ENCODE results near the gene POU2F2. TPM values are rescaled to one million over a fixed set of nuclear protein-coding genes. Genes with fewer than 3 reads are reported as not detected.

Gene POU2F2
- polyA plus RNA-seq, 1 of the 3 experiments (the other 2 are of a cell fraction): 0.49 TPM

DNA sequence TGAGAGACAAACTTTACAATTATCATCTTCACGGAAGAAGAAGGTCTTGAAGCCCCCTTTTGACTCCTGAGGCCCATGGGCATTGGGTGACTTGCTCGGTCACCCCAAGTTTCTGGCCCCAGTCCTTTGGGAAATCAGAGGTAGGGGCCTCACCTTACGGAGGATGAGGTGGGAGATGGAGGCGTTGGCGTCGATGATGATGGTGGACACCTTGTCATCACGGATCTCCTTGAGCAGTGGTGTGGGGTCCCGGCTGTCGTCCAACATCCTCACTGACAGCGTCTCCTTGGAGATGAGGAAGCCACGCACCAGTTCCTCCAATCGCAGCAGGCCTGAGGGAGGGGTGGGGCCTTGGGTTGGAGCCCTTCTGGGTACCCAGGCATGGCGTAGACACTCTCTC, 73.0 kb downstream of the POU2F2 start:
- DNase-seq: no peak
- CTCF ChIA-PET: interaction anchor here (1.1 kb wide), 1 partner anchor 24 kb away, joined by 3 read pairs; no protein-coding TSS in a partner anchor
- Histone ChIP-seq H3K9ac (no peak overlapping the region), H3K79me2 (ENCODE audit: insufficient read depth) (no peaks in the 10 kb centered on the region), H3K36me3 (replicated peaks in 1 of 2; ENCODE audit: control insufficient read depth in 1 of 2, insufficient read depth in 2 of 2, low read length in 1 of 2) (no peaks in the 10 kb centered on the region), H3K4me1 (ENCODE audit: control insufficient read depth in 1 of 2, insufficient read depth in 2 of 2, low read depth in 1 of 2, low read length in 1 of 2) (no peaks in the 10 kb centered on the region; a peak in 1 of 4 replicates), H3K9me3 (no peaks in the 10 kb centered on the region), H4K20me1 (ENCODE audit: insufficient read depth) (no peaks in the 10 kb centered on the region), H2AFZ (ENCODE audit: low read depth) (no peak overlapping the region), H3K4me2 (no peak overlapping the region), H3F3A (replicated peaks; ENCODE audit: insufficient read depth) (no peaks in the 10 kb centered on the region), H3K27ac (ENCODE audit: low read depth in 2 of 2, low read length in 1 of 2) (no peak overlapping the region), H3K4me3 (ENCODE audit: low read depth in 2 of 2, low read length in 1 of 2) (no peak overlapping the region), H3K9me2 (no peaks in the 10 kb centered on the region), H3K27me3 (ENCODE audit: insufficient read depth) (peaks cover 4% of the 10 kb centered on the region)
- POLR2A ChIA-PET: no interaction called here
- WGBS (ENCODE audit: low lambda C conversion rate): 89% methylated on average over 13 of the region's 13 CpGs
- TF ChIP-seq, protein P1, sequence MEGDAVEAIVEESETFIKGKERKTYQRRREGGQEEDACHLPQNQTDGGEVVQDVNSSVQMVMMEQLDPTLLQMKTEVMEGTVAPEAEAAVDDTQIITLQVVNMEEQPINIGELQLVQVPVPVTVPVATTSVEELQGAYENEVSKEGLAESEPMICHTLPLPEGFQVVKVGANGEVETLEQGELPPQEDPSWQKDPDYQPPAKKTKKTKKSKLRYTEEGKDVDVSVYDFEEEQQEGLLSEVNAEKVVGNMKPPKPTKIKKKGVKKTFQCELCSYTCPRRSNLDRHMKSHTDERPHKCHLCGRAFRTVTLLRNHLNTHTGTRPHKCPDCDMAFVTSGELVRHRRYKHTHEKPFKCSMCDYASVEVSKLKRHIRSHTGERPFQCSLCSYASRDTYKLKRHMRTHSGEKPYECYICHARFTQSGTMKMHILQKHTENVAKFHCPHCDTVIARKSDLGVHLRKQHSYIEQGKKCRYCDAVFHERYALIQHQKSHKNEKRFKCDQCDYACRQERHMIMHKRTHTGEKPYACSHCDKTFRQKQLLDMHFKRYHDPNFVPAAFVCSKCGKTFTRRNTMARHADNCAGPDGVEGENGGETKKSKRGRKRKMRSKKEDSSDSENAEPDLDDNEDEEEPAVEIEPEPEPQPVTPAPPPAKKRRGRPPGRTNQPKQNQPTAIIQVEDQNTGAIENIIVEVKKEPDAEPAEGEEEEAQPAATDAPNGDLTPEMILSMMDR (IDR thresholded peaks at IDR 0.05): no peak
- TF ChIP-seq, protein P2, sequence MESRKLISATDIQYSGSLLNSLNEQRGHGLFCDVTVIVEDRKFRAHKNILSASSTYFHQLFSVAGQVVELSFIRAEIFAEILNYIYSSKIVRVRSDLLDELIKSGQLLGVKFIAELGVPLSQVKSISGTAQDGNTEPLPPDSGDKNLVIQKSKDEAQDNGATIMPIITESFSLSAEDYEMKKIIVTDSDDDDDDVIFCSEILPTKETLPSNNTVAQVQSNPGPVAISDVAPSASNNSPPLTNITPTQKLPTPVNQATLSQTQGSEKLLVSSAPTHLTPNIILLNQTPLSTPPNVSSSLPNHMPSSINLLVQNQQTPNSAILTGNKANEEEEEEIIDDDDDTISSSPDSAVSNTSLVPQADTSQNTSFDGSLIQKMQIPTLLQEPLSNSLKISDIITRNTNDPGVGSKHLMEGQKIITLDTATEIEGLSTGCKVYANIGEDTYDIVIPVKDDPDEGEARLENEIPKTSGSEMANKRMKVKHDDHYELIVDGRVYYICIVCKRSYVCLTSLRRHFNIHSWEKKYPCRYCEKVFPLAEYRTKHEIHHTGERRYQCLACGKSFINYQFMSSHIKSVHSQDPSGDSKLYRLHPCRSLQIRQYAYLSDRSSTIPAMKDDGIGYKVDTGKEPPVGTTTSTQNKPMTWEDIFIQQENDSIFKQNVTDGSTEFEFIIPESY (IDR thresholded peaks at IDR 0.05; ENCODE audit: borderline replicate concordance, low read depth): no peak
- TF ChIP-seq GABPA (IDR thresholded peaks at IDR 0.05; ENCODE audit: low read depth): no peak
- TF ChIP-seq MEF2A (IDR thresholded peaks at IDR 0.05; ENCODE audit: borderline replicate concordance, low read depth): no peak
- TF ChIP-seq YY1 (IDR thresholded peaks at IDR 0.05; ENCODE audit: low read depth): no peak
- TF ChIP-seq, protein P3, sequence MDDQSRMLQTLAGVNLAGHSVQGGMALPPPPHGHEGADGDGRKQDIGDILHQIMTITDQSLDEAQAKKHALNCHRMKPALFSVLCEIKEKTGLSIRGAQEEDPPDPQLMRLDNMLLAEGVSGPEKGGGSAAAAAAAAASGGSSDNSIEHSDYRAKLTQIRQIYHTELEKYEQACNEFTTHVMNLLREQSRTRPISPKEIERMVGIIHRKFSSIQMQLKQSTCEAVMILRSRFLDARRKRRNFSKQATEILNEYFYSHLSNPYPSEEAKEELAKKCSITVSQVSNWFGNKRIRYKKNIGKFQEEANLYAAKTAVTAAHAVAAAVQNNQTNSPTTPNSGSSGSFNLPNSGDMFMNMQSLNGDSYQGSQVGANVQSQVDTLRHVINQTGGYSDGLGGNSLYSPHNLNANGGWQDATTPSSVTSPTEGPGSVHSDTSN (IDR thresholded peaks at IDR 0.05): no peak
- TF ChIP-seq, protein P4, sequence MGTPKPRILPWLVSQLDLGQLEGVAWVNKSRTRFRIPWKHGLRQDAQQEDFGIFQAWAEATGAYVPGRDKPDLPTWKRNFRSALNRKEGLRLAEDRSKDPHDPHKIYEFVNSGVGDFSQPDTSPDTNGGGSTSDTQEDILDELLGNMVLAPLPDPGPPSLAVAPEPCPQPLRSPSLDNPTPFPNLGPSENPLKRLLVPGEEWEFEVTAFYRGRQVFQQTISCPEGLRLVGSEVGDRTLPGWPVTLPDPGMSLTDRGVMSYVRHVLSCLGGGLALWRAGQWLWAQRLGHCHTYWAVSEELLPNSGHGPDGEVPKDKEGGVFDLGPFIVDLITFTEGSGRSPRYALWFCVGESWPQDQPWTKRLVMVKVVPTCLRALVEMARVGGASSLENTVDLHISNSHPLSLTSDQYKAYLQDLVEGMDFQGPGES (IDR thresholded peaks at IDR 0.05; ENCODE audit: low read depth, low read length): no peak
- TF ChIP-seq, protein P5, sequence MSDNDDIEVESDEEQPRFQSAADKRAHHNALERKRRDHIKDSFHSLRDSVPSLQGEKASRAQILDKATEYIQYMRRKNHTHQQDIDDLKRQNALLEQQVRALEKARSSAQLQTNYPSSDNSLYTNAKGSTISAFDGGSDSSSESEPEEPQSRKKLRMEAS (IDR thresholded peaks at IDR 0.05; ENCODE audit: low read depth): no peak
- no peak for TF ChIP-seq GATA2 (CRISPR knock-in tag; IDR thresholded peaks at IDR 0.05)
- no peak for TF ChIP-seq POLR2AphosphoS5 (IDR thresholded peaks at IDR 0.05; ENCODE audit: low read depth, low read length)
- TF ChIP-seq, protein P6, sequence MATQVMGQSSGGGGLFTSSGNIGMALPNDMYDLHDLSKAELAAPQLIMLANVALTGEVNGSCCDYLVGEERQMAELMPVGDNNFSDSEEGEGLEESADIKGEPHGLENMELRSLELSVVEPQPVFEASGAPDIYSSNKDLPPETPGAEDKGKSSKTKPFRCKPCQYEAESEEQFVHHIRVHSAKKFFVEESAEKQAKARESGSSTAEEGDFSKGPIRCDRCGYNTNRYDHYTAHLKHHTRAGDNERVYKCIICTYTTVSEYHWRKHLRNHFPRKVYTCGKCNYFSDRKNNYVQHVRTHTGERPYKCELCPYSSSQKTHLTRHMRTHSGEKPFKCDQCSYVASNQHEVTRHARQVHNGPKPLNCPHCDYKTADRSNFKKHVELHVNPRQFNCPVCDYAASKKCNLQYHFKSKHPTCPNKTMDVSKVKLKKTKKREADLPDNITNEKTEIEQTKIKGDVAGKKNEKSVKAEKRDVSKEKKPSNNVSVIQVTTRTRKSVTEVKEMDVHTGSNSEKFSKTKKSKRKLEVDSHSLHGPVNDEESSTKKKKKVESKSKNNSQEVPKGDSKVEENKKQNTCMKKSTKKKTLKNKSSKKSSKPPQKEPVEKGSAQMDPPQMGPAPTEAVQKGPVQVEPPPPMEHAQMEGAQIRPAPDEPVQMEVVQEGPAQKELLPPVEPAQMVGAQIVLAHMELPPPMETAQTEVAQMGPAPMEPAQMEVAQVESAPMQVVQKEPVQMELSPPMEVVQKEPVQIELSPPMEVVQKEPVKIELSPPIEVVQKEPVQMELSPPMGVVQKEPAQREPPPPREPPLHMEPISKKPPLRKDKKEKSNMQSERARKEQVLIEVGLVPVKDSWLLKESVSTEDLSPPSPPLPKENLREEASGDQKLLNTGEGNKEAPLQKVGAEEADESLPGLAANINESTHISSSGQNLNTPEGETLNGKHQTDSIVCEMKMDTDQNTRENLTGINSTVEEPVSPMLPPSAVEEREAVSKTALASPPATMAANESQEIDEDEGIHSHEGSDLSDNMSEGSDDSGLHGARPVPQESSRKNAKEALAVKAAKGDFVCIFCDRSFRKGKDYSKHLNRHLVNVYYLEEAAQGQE (IDR thresholded peaks at IDR 0.05; ENCODE audit: low read depth, low read length): no peak
- no peak for TF ChIP-seq ELF1 (IDR thresholded peaks at IDR 0.05)
- TF ChIP-seq SIN3A (IDR thresholded peaks at IDR 0.05; ENCODE audit: borderline replicate concordance, low read depth, low read length): no peak
- TF ChIP-seq EZH2phosphoT487 (IDR thresholded peaks at IDR 0.05; ENCODE audit: borderline replicate concordance, low read depth): no peak
- TF ChIP-seq NFIC (IDR thresholded peaks at IDR 0.05; ENCODE audit: borderline replicate concordance): no peak

Measured in SK-N-SH (cell line).